PC-9 (cell line): ENCODE results near the gene GREB1L. TPM values are rescaled to one million over a fixed set of nuclear protein-coding genes. Genes with fewer than 3 reads are reported as not detected.

ENCODE experiments used
- BruUV-seq: library from RNA; stranded (reverse); fragments of 400-500 nt; replicated peaks from 2 replicates; lab custom pipeline; 2021; lab: Mats Ljungman, UMichigan
- CTCF ChIA-PET: fragments of 300-600 bp; sonication (Branson Sonifier 250); formaldehyde crosslinking; loops from one replicate; lab custom pipeline; 2022; ENCODE audit warnings: antibody characterized with exemption; lab: Charles Lee
- POLR2A ChIA-PET: fragments of 300-600 bp; sonication (Branson Sonifier 250); formaldehyde crosslinking; loops from one replicate; lab custom pipeline; 2022; ENCODE audit warnings: antibody characterized with exemption; ENCODE audit not compliant: unreplicated experiment; lab: Charles Lee
- DNase-seq, 2 experiments: peaks; one replicate each; pipeline versions ENCODE4 v3.0.0 to v3.0.0-alpha.2; 2015 to 2022; ENCODE audit warnings: mixed read lengths in 1 of 2
- H2AFZ ChIP-seq: fragments of 200-600 bp; sonication (generic); 2 replicates; pipeline ENCODE4 v1.8.1; 2017; ENCODE audit warnings: antibody characterized with exemption
- H3F3A ChIP-seq: fragments of 200-600 bp; sonication (generic); 2 replicates; pipeline ENCODE4 v1.8.1; 2017; ENCODE audit warnings: antibody characterized with exemption, mild to moderate bottlenecking, low read depth; ENCODE audit not compliant: insufficient read depth
- H3K27ac ChIP-seq: fragments of 200-600 bp; sonication (generic); 2 replicates; pipeline ENCODE4 v1.6.1; 2016; ENCODE audit warnings: mixed run types
- H3K27me3 ChIP-seq: fragments of 200-600 bp; sonication (generic); 2 replicates; pipeline ENCODE4 v1.6.1; 2016; ENCODE audit warnings: low read depth, mixed run types; ENCODE audit not compliant: insufficient read depth
- H3K36me3 ChIP-seq: fragments of 200-600 bp; sonication (generic); 2 replicates; pipeline ENCODE4 v1.6.1; 2016; ENCODE audit warnings: low read depth, mixed run types
- H3K4me1 ChIP-seq: fragments of 200-600 bp; sonication (generic); replicated peaks from 2 replicates; pipeline ENCODE4 v1.6.1; 2016; ENCODE audit warnings: mixed run types; ENCODE audit not compliant: insufficient read depth
- H3K4me2 ChIP-seq: fragments of 200-600 bp; sonication (generic); 2 replicates; pipeline ENCODE4 v1.6.1; 2017; ENCODE audit warnings: mixed run types
- H3K4me3 ChIP-seq: fragments of 200-600 bp; sonication (generic); 2 replicates; pipeline ENCODE4 v1.6.1; 2016; ENCODE audit warnings: mixed run types
- H3K79me2 ChIP-seq: fragments of 200-600 bp; sonication (generic); 2 replicates; pipeline ENCODE4 v1.6.1; 2017; ENCODE audit warnings: low read depth, mixed run types
- H3K9me2 ChIP-seq: fragments of 200-600 bp; sonication (generic); 2 replicates; pipeline ENCODE4 v1.8.1; 2017; ENCODE audit warnings: mild to moderate bottlenecking; ENCODE audit not compliant: insufficient read depth
- H3K9me3 ChIP-seq: fragments of 200-600 bp; sonication (generic); 2 replicates; pipeline ENCODE4 v1.8.1; 2016; ENCODE audit warnings: low read depth; ENCODE audit not compliant: insufficient read depth
- H4K20me1 ChIP-seq: fragments of 200-600 bp; sonication (generic); 2 replicates; pipeline ENCODE4 v1.8.1; 2017; ENCODE audit not compliant: insufficient read depth
- EZH2 ChIP-seq: fragments of 200-600 bp; sonication (generic); IDR thresholded peaks from 2 replicates; pipeline ENCODE4 v1.8.0; 2017; ENCODE audit warnings: antibody characterized with exemption, low read depth
- intact Hi-C: fragments of 100-400 bp; cut with micrococcal nuclease; formaldehyde crosslinking; loops from one replicate; pipeline ENCODE4 v1.10.0; 2022; ENCODE audit not compliant: unreplicated experiment
- total RNA-seq: library from RNA; stranded (reverse); gene quantifications from 2 replicates; pipeline ENCODE4 v1.2.3, GENCODE V29; 2021
- TF ChIP-seq, protein P1 (sequence below): fragments of 200-600 bp; sonication (generic); conservative IDR thresholded peaks from 2 replicates; pipeline ENCODE4 v1.6.1; 2017; ENCODE audit warnings: mixed run types, antibody characterized with exemption, mild to moderate bottlenecking, moderate library complexity

Gene GREB1L
- total RNA-seq, 1 experiment from 2014 or later, result 6.0 TPM

DNA sequence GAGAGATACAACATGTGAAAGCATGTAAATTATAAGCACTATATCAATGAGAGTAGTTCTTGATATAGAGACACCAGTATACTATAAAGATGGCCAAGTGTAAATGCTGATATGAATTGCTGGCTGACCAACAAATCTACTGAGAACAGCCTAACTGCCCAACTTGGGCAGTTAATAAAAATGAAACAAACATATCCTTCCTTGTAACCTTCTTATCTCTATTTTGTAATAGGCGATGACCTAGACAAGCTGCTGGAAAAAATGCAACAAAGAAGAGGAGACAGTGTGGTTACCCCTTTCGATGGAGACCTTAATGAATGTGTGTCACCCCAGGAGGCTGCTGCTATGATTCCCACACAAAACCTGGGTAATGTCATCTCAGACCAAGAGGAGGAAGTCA, 209.8 kb downstream of the GREB1L start:
- H3K4me1 ChIP-seq, result 0 out of 2 replicates have a peak, but pooled peaks cover 4% of the 10 kb centered on the region
- CTCF ChIA-PET, result no interaction called here

DNA sequence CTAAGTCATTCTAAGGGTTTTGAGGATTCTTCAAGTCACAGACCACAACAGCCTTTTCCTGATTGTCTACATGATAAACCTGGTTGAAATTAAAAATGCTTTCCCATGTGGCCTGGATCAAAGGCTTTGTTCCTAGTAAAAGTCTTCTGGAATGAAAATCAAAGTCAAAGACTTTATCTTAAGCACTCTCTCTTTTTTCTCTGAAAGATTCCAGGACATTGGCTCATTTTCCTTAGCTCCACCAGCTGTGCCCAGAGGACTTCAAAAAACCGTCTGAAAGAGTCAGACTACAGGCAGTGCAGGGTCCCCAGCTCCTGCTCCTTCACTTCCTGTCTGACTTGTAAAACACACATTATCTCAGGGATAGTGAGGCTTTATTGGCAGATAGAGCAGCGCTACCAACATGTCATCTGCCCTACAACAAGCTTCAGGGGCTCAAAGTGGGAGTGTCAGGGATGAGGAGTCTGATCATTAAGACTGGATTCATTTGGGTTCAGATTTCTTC, 210.3 kb downstream of the GREB1L start:
- Histone ChIP-seq H3K79me2 (no peaks in the 10 kb centered on the region), H3K4me1 (0 out of 2 replicates have a peak, but pooled peaks cover 4% of the 10 kb centered on the region), H3K4me2 (no peak overlapping the region), H3F3A (no peaks in the 10 kb centered on the region), H3K4me3 (no peak overlapping the region), H3K27me3 (no peaks in the 10 kb centered on the region), H3K36me3 (no peaks in the 10 kb centered on the region), H3K27ac (no peak overlapping the region), H3K9me2 (no peaks in the 10 kb centered on the region), H3K9me3 (no peaks in the 10 kb centered on the region), H2AFZ (no peak overlapping the region), H4K20me1 (no peaks in the 10 kb centered on the region)
- intact Hi-C loops, result no loop called here
- POLR2A ChIA-PET, result no interaction called here
- BruUV-seq, result no TSS peak
- CTCF ChIA-PET, result no interaction called here
- TF ChIP-seq, protein P1, sequence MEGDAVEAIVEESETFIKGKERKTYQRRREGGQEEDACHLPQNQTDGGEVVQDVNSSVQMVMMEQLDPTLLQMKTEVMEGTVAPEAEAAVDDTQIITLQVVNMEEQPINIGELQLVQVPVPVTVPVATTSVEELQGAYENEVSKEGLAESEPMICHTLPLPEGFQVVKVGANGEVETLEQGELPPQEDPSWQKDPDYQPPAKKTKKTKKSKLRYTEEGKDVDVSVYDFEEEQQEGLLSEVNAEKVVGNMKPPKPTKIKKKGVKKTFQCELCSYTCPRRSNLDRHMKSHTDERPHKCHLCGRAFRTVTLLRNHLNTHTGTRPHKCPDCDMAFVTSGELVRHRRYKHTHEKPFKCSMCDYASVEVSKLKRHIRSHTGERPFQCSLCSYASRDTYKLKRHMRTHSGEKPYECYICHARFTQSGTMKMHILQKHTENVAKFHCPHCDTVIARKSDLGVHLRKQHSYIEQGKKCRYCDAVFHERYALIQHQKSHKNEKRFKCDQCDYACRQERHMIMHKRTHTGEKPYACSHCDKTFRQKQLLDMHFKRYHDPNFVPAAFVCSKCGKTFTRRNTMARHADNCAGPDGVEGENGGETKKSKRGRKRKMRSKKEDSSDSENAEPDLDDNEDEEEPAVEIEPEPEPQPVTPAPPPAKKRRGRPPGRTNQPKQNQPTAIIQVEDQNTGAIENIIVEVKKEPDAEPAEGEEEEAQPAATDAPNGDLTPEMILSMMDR, result no peak
- no peak for TF ChIP-seq EZH2
- no peak for DNase-seq

More for the DNA sequence above, 209.8 kb downstream of the GREB1L start:
- Histone ChIP-seq H3K27ac (no peak overlapping the region), H3K4me2 (no peak overlapping the region), H3K79me2 (no peaks in the 10 kb centered on the region), H3K27me3 (no peaks in the 10 kb centered on the region), H3K36me3 (no peaks in the 10 kb centered on the region), H4K20me1 (no peaks in the 10 kb centered on the region), H2AFZ (no peak overlapping the region), H3K4me3 (no peak overlapping the region), H3F3A (no peaks in the 10 kb centered on the region), H3K9me3 (no peaks in the 10 kb centered on the region), H3K9me2 (no peaks in the 10 kb centered on the region)
- POLR2A ChIA-PET, result no interaction called here
- DNase-seq, result no peak
- no peak for TF ChIP-seq EZH2
- TF ChIP-seq, protein P1, result no peak
- intact Hi-C loops, result no loop called here
- no TSS peak for BruUV-seq

DNA sequence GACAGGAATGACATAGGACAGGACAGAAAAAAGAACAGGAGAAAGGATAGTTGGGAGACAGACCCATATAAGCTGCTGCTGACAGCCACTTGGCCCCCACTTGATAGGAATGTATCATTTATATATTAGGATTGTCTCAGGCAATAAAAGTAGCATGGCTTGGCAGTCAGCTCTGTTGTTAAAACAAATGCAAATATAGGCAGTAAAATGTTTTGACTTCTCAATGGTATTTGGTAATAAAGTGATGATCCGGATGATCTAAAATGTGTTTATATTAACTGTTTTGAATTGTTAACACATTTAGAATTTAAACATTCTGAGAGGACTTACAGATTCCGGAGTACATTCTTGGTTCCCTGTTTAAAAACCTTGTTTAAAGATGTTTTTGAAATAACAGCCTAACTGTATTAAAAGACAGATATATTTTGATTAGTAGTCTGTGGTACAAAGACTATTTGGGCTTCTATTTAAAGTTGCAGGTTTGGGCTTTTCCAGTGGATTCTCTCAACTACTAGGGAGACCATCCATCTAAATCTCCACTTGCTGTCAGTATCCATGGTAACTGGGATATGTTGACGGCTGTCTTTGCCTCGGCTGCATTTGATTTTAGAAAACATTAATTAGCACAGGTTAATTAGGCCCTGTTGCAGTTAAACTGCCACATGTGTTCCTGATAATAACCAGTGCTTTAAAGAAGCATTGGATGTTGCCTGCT, 210.9 kb downstream of the GREB1L start:
- H3K4me3 ChIP-seq, result no peak overlapping the region
- BruUV-seq, result no TSS peak
- intact Hi-C loops, result no loop called here
- no peaks in the 10 kb centered on the region for H3F3A ChIP-seq
- no peak overlapping the region for H3K4me2 ChIP-seq
- H3K36me3 ChIP-seq, result no peaks in the 10 kb centered on the region
- no peak overlapping the region for H3K27ac ChIP-seq
- no peak overlapping the region for H2AFZ ChIP-seq
- no peaks in the 10 kb centered on the region for H3K79me2 ChIP-seq
- POLR2A ChIA-PET, result interaction anchor here (0.6 kb wide), 1 partner anchor 72 kb away, joined by 4 read pairs; no protein-coding TSS in a partner anchor
- no peaks in the 10 kb centered on the region for H3K27me3 ChIP-seq
- CTCF ChIA-PET, result no interaction called here
- TF ChIP-seq EZH2, result no peak
- TF ChIP-seq, protein P1, result no peak
- 0 out of 2 replicates have a peak, but pooled peaks cover 4% of the 10 kb centered on the region for H3K4me1 ChIP-seq
- H4K20me1 ChIP-seq, result no peaks in the 10 kb centered on the region
- no peaks in the 10 kb centered on the region for H3K9me3 ChIP-seq
- no peak for DNase-seq
- H3K9me2 ChIP-seq, result no peaks in the 10 kb centered on the region
